Activated naive CD4-positive, alpha-beta T cell treated with anti-CD3 and anti-CD28 coated beads for 36 hours (primary cell): ENCODE results near the gene PRKD1. TPM values are rescaled to one million over a fixed set of nuclear protein-coding genes. Genes with fewer than 3 reads are reported as not detected.

Experiments
- CTCF ChIA-PET: fragments of 350-600 bp; sonication (Branson Sonifier 250); formaldehyde crosslinking; loops from one replicate; lab custom pipeline; 2021; ENCODE audit warnings: antibody characterized with exemption; lab: Charles Lee
- DNase-seq: peaks from one replicate; pipeline ENCODE4 v3.0.0-alpha.2; 2020
- H3K27ac Mint-ChIP-seq: one replicate; pipeline ENCODE4 v1.8.0; 2021; ENCODE audit warnings: mild to moderate bottlenecking, mixed read lengths
- H3K27me3 Mint-ChIP-seq: one replicate; pipeline ENCODE4 v1.8.0; 2021; ENCODE audit warnings: low read depth, mixed read lengths
- H3K36me3 Mint-ChIP-seq: one replicate; pipeline ENCODE4 v1.8.0; 2021; ENCODE audit warnings: low read depth, mixed read lengths
- H3K4me1 Mint-ChIP-seq: one replicate; pipeline ENCODE4 v1.8.0; 2021; ENCODE audit warnings: low read depth, mixed read lengths
- H3K4me3 Mint-ChIP-seq: one replicate; pipeline ENCODE4 v1.8.0; 2021; ENCODE audit warnings: mild to moderate bottlenecking, moderate library complexity, mixed read lengths
- H3K9me3 Mint-ChIP-seq: one replicate; pipeline ENCODE4 v1.8.0; 2021; ENCODE audit warnings: mixed read lengths
- intact Hi-C: fragments of 100-400 bp; cut with micrococcal nuclease; formaldehyde crosslinking; loops from one replicate; pipeline ENCODE4 v1.15.1; 2023
- total RNA-seq, 2 experiments: library from RNA; stranded (reverse); gene quantifications; one replicate each; pipeline ENCODE4 v1.2.3, GENCODE V29; 2021

PRKD1 gene
- total RNA-seq, 2 experiments from 2014 or later: not detected

- Mint-ChIP-seq H3K4me1 (no peaks in the 10 kb centered on the region), H3K9me3 (no peaks in the 10 kb centered on the region), H3K27ac (no peak overlapping the region), H3K4me3 (no peak overlapping the region), H3K27me3 (no peaks in the 10 kb centered on the region), H3K36me3 (no peaks in the 10 kb centered on the region)
- CTCF ChIA-PET: no interaction called here
- intact Hi-C loops: no loop called here
- no peak for DNase-seq
Observed at GRCh38 chr14:29820785-29821184, 106.9 kb downstream of the PRKD1 start.

GRCh38 chr14:29817767-29818405 lies 109.8 kb downstream of the PRKD1 start:
- Mint-ChIP-seq H3K9me3 (peaks cover 2% of the 10 kb centered on the region), H3K4me3 (no peak overlapping the region), H3K27ac (no peak overlapping the region), H3K27me3 (no peaks in the 10 kb centered on the region), H3K36me3 (no peaks in the 10 kb centered on the region), H3K4me1 (no peaks in the 10 kb centered on the region)
- DNase-seq: no peak
- CTCF ChIA-PET: interaction anchor here (0.6 kb wide), 1 partner anchor 17 kb away, joined by 4 read pairs; no protein-coding TSS in a partner anchor
- intact Hi-C loops: no loop called here

- CTCF ChIA-PET: interaction anchor here (0.6 kb wide), 1 partner anchor 834 kb away, joined by 3 read pairs; no protein-coding TSS in a partner anchor
- no peaks in the 10 kb centered on the region for H3K4me1 Mint-ChIP-seq
- no peak overlapping the region for H3K27ac Mint-ChIP-seq
- H3K4me3 Mint-ChIP-seq: no peak overlapping the region
- intact Hi-C loops: no loop called here
- no peak for DNase-seq
- H3K9me3 Mint-ChIP-seq: peaks cover 8% of the 10 kb centered on the region
- no peaks in the 10 kb centered on the region for H3K36me3 Mint-ChIP-seq
- H3K27me3 Mint-ChIP-seq: no peaks in the 10 kb centered on the region
Observed at GRCh38 chr14:29815016-29815674, 112.5 kb downstream of the PRKD1 start.

- H3K9me3 Mint-ChIP-seq: peaks cover 8% of the 10 kb centered on the region
- H3K27ac Mint-ChIP-seq: no peak overlapping the region
- H3K4me1 Mint-ChIP-seq: no peaks in the 10 kb centered on the region
- CTCF ChIA-PET: interaction anchor here (0.6 kb wide), 2 partner anchors 53 to 834 kb away, joined by 3 to 5 read pairs; no protein-coding TSS in a partner anchor
- no peak for DNase-seq
- intact Hi-C loops: no loop called here
- no peaks in the 10 kb centered on the region for H3K36me3 Mint-ChIP-seq
- H3K4me3 Mint-ChIP-seq: no peak overlapping the region
- H3K27me3 Mint-ChIP-seq: no peaks in the 10 kb centered on the region
Observed at GRCh38 chr14:29814156-29815015, 113.3 kb downstream of the PRKD1 start.

- H3K27ac Mint-ChIP-seq: no peak overlapping the region
- no peaks in the 10 kb centered on the region for H3K36me3 Mint-ChIP-seq
- H3K27me3 Mint-ChIP-seq: no peaks in the 10 kb centered on the region
- H3K4me1 Mint-ChIP-seq: no peaks in the 10 kb centered on the region
- intact Hi-C loops: no loop called here
- CTCF ChIA-PET: no interaction called here
- no peak for DNase-seq
- no peak overlapping the region for H3K4me3 Mint-ChIP-seq
- H3K9me3 Mint-ChIP-seq: peaks cover 10% of the 10 kb centered on the region
Observed at GRCh38 chr14:29810682-29811081, 117.0 kb downstream of the PRKD1 start.

GRCh38 chr14:29810064-29810463 lies 117.6 kb downstream of the PRKD1 start:
- Mint-ChIP-seq H3K36me3 (no peaks in the 10 kb centered on the region), H3K9me3 (peaks cover 10% of the 10 kb centered on the region)

GRCh38 chr14:29806124-29806517 lies 121.5 kb downstream of the PRKD1 start:
- CTCF ChIA-PET: no interaction called here
- H3K9me3 Mint-ChIP-seq: peaks cover 3% of the 10 kb centered on the region
- no peak overlapping the region for H3K4me3 Mint-ChIP-seq
- no peaks in the 10 kb centered on the region for H3K4me1 Mint-ChIP-seq
- DNase-seq: no peak
- intact Hi-C loops: no loop called here
- H3K36me3 Mint-ChIP-seq: no peaks in the 10 kb centered on the region
- no peaks in the 10 kb centered on the region for H3K27me3 Mint-ChIP-seq
- H3K27ac Mint-ChIP-seq: no peak overlapping the region

More at GRCh38 chr14:29810064-29810463, 117.6 kb downstream of the PRKD1 start:
- CTCF ChIA-PET: no interaction called here
- Mint-ChIP-seq H3K27me3 (no peaks in the 10 kb centered on the region), H3K4me1 (no peaks in the 10 kb centered on the region), H3K27ac (no peak overlapping the region), H3K4me3 (no peak overlapping the region)
- DNase-seq: no peak
- intact Hi-C loops: no loop called here

GRCh38 chr14:29805415-29806123 lies 122.1 kb downstream of the PRKD1 start:
- DNase-seq: no peak
- H3K9me3 Mint-ChIP-seq: peaks cover 3% of the 10 kb centered on the region
- no peaks in the 10 kb centered on the region for H3K36me3 Mint-ChIP-seq
- no peak overlapping the region for H3K4me3 Mint-ChIP-seq
- no peaks in the 10 kb centered on the region for H3K4me1 Mint-ChIP-seq
- H3K27me3 Mint-ChIP-seq: no peaks in the 10 kb centered on the region
- intact Hi-C loops: no loop called here
- CTCF ChIA-PET: no interaction called here
- H3K27ac Mint-ChIP-seq: no peak overlapping the region

GRCh38 chr14:29804481-29805266 lies 123.0 kb downstream of the PRKD1 start:
- no peaks in the 10 kb centered on the region for H3K27me3 Mint-ChIP-seq
- no peak for DNase-seq
- no peaks in the 10 kb centered on the region for H3K4me1 Mint-ChIP-seq
- CTCF ChIA-PET: interaction anchor here (0.6 kb wide), 2 partner anchors 25 to 58 kb away, joined by 3 read pairs; no protein-coding TSS in a partner anchor
- no peak overlapping the region for H3K27ac Mint-ChIP-seq
- peaks cover 3% of the 10 kb centered on the region for H3K9me3 Mint-ChIP-seq
- no peaks in the 10 kb centered on the region for H3K36me3 Mint-ChIP-seq
- intact Hi-C loops: no loop called here
- H3K4me3 Mint-ChIP-seq: no peak overlapping the region

GRCh38 chr14:29803045-29803444 lies 124.6 kb downstream of the PRKD1 start:
- peaks cover 2% of the 10 kb centered on the region for H3K9me3 Mint-ChIP-seq
- intact Hi-C loops: no loop called here
- no peaks in the 10 kb centered on the region for H3K36me3 Mint-ChIP-seq
- no peak for DNase-seq
- CTCF ChIA-PET: no interaction called here
- no peak overlapping the region for H3K4me3 Mint-ChIP-seq
- no peaks in the 10 kb centered on the region for H3K4me1 Mint-ChIP-seq
- H3K27me3 Mint-ChIP-seq: no peaks in the 10 kb centered on the region
- no peak overlapping the region for H3K27ac Mint-ChIP-seq

- H3K9me3 Mint-ChIP-seq: peaks cover 2% of the 10 kb centered on the region
- CTCF ChIA-PET: no interaction called here
- H3K36me3 Mint-ChIP-seq: no peaks in the 10 kb centered on the region
- H3K4me3 Mint-ChIP-seq: no peak overlapping the region
- DNase-seq: no peak
- no peaks in the 10 kb centered on the region for H3K4me1 Mint-ChIP-seq
- H3K27me3 Mint-ChIP-seq: no peaks in the 10 kb centered on the region
- no peak overlapping the region for H3K27ac Mint-ChIP-seq
- intact Hi-C loops: no loop called here
Observed at GRCh38 chr14:29802211-29802610, 125.4 kb downstream of the PRKD1 start.
